H1 (cell line): ENCODE data around the gene RANBP2. TPM values are rescaled to one million over a fixed set of nuclear protein-coding genes. Genes with fewer than 3 reads are reported as not detected.

Source experiments
- ATF3 ChIP-seq: IDR thresholded peaks from 2 replicates; pipeline ENCODE4 v1.6.1; 2011; ENCODE audit warnings: low read depth, mild to moderate bottlenecking, low read length; ENCODE audit not compliant: insufficient read depth
- EP300 ChIP-seq, 2 experiments: IDR thresholded peaks; 1 replicate in 1 of 2; 2 replicates in 1 of 2; pipeline ENCODE4 v1.6.1; 2011 to 2012; ENCODE audit warnings: low read depth in 2 of 2, low read length in 2 of 2, mild to moderate bottlenecking in 2 of 2, borderline replicate concordance in 1 of 2, inconsistent platforms in 1 of 2, moderate library complexity in 1 of 2
- HDAC2 ChIP-seq, 2 experiments: fragments of 300-600 bp in 1 of 2; sonication (generic) in 1 of 2; IDR thresholded peaks; 2 replicates each; pipeline ENCODE4 v1.6.1; 2011 to 2012; ENCODE audit warnings: low read depth in 2 of 2, low read length in 2 of 2, mild to moderate bottlenecking in 2 of 2, moderate library complexity in 2 of 2, borderline replicate concordance in 1 of 2, inconsistent platforms in 1 of 2
- NANOG ChIP-seq: IDR thresholded peaks from 2 replicates; pipeline ENCODE4 v1.6.1; 2011; ENCODE audit warnings: low read length, low read depth, mild to moderate bottlenecking, inconsistent platforms; ENCODE audit not compliant: insufficient read depth, poor library complexity, severe bottlenecking
- SP2 ChIP-seq: IDR thresholded peaks from 2 replicates; pipeline ENCODE4 v1.6.1; 2012; ENCODE audit warnings: mild to moderate bottlenecking, low read length, inconsistent platforms
- TEAD4 ChIP-seq: IDR thresholded peaks from 2 replicates; pipeline ENCODE4 v1.6.1; 2012; ENCODE audit warnings: low read depth, low read length, inconsistent platforms, mixed read lengths
- polyA plus RNA-seq, 7 experiments: library from polyadenylated mRNA; depleted of rRNA in 3 of 7; stranded (reverse) in 5 of 7; unstranded in 2 of 7; fragments of >200 nt in 5 of 7; fragments of 200-250 nt in 2 of 7; gene quantifications; 1 replicate in 5 of 7; 2 replicates in 1 of 7; 4 replicates in 1 of 7; pipeline versions ENCODE4 v1.2.1 to v1.2.3, GENCODE V29; 2011 to 2013; ENCODE audit warnings: missing spikeins in 2 of 7, mixed read lengths in 2 of 7
- total RNA-seq: library from RNA; stranded (reverse); fragmentation: NEBNext Ultra II Directional; extraction: Animal tissue kit (Norgen Biotek cat#: 25700); gene quantifications from 2 replicates; pipeline ENCODE4 v1.2.1, GENCODE V29; 2021

RANBP2 gene
- total and polyA plus RNA-seq, 2 of the 8 experiments (the other 6 are each of a cell fraction or from before 2014, with no cell fraction given) = 8.2 to 95.9 TPM

DNA sequence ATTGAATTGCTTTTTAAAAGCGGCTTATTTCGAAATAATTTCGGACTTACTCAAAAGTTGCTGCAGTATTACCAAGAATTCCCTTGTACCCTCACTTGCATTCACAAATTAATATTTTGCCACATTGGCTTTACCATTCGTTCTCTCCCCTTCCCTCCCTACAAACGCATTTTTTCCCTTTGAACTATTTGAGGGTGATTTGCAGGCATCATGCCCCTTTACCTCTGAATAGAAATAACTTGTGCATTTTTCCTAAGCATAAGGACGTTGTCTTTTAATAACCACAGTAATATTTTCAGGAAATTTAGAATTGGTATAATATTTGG is 67.9 kb downstream of the RANBP2 start (continued):
- no peak for TF ChIP-seq EP300 (IDR thresholded peaks at IDR 0.05; ENCODE audit: borderline replicate concordance in 1 of 2, low read depth in 2 of 2, low read length in 2 of 2)
- no peak for TF ChIP-seq NANOG
- TF ChIP-seq ATF3 = no peak
- TF ChIP-seq TEAD4 = no peak
- no peak for TF ChIP-seq SP2
- no peak for TF ChIP-seq HDAC2 (IDR thresholded peaks at IDR 0.05; ENCODE audit: borderline replicate concordance in 1 of 2, low read depth in 2 of 2, low read length in 2 of 2)
